Epithelial cell of proximal tubule (primary cell): Measurements from ENCODE around the gene NAGPA. TPM values are rescaled to one million over a fixed set of nuclear protein-coding genes. Genes with fewer than 3 reads are reported as not detected.

Experiments used
- DNase-seq: peaks from one replicate; pipeline ENCODE4 v3.0.0-alpha.2; 2011; ENCODE audit warnings: low read depth
- H3K4me3 ChIP-seq: 2 replicates; pipeline ENCODE4 v1.5.1; 2011; ENCODE audit warnings: low read depth, mild to moderate bottlenecking, low read length
- total RNA-seq: library from RNA; depleted of rRNA; stranded (reverse); fragments of >200 nt; gene quantifications from 2 replicates; pipeline ENCODE4 v1.2.3, GENCODE V29; 2015
- TF ChIP-seq, protein P1 (sequence below): conservative IDR thresholded peaks from 2 replicates; pipeline ENCODE4 v1.5.1; 2012; ENCODE audit warnings: low read depth, mild to moderate bottlenecking, low read length

NAGPA gene
- total RNA-seq, 1 donor from 2014 or later: 15.8 TPM

GRCh38 chr16:5044011-5044540, 10.3 kb upstream of the NAGPA start:
- TF ChIP-seq, protein P1, sequence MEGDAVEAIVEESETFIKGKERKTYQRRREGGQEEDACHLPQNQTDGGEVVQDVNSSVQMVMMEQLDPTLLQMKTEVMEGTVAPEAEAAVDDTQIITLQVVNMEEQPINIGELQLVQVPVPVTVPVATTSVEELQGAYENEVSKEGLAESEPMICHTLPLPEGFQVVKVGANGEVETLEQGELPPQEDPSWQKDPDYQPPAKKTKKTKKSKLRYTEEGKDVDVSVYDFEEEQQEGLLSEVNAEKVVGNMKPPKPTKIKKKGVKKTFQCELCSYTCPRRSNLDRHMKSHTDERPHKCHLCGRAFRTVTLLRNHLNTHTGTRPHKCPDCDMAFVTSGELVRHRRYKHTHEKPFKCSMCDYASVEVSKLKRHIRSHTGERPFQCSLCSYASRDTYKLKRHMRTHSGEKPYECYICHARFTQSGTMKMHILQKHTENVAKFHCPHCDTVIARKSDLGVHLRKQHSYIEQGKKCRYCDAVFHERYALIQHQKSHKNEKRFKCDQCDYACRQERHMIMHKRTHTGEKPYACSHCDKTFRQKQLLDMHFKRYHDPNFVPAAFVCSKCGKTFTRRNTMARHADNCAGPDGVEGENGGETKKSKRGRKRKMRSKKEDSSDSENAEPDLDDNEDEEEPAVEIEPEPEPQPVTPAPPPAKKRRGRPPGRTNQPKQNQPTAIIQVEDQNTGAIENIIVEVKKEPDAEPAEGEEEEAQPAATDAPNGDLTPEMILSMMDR: no peak
- DNase-seq: no peak
- no peak overlapping the region for H3K4me3 ChIP-seq

DNA sequence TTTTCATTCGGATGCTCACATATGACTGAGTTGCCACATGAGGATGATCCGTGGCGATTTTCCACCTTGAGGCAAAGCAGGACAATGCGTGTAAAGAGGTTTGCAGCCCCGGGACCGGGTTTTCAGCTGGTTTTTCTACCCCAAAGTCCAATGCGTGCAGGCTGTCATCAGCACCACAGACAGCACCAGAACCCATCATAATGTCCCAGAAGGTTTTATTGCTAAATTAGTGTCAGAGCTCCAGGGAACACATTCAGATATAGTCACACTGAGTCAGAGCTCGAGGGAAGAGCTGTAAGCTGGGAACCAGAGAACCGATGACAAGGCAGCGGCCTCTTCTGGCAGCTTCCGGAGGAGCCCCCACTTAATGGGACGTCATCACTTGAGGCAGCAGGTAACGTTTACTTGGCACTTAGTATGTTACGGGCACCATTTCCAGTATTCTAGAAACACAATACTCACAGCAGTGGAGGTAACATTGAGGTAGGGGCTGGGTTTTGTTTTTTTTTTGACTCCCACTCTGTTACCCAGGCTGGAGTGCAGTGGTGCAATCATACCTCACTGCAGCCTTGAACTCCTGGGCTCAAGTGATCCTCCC, 8.9 kb upstream of the NAGPA start:
- H3K4me3 ChIP-seq: no peak overlapping the region
- DNase-seq: no peak
- TF ChIP-seq, protein P1: no peak

DNA sequence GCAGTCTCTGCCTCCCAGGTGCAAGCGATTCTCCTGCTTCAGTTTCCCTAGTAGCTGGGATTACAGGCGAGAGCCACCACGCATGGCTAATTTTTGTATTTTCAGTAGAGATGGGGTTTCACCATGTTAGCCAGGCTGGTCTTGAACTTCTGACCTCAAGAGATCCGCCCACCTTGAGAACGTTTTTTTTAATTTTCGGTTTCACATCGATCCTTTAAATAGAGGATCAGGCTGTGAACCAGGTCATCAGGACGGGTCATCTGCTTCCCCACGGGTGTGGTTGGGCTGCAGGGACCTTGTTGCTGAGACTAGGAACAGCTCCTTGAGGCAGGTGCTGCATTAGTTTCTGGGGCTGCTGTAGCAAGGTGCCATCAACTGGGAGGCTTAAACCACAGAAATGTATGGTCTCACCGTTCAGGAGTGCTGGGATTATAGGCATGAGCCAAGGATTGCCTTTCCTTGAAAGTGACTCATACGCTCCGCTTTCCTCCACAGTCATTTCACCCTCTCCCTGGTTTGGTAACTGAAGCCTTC, 7.9 kb upstream of the NAGPA start:
- no peak for DNase-seq
- no peak overlapping the region for H3K4me3 ChIP-seq
- TF ChIP-seq, protein P1: no peak

GRCh38 chr16:5040451-5040850, 6.7 kb upstream of the NAGPA start:
- no peak overlapping the region for H3K4me3 ChIP-seq
- DNase-seq: no peak
- TF ChIP-seq, protein P1: no peak

DNA sequence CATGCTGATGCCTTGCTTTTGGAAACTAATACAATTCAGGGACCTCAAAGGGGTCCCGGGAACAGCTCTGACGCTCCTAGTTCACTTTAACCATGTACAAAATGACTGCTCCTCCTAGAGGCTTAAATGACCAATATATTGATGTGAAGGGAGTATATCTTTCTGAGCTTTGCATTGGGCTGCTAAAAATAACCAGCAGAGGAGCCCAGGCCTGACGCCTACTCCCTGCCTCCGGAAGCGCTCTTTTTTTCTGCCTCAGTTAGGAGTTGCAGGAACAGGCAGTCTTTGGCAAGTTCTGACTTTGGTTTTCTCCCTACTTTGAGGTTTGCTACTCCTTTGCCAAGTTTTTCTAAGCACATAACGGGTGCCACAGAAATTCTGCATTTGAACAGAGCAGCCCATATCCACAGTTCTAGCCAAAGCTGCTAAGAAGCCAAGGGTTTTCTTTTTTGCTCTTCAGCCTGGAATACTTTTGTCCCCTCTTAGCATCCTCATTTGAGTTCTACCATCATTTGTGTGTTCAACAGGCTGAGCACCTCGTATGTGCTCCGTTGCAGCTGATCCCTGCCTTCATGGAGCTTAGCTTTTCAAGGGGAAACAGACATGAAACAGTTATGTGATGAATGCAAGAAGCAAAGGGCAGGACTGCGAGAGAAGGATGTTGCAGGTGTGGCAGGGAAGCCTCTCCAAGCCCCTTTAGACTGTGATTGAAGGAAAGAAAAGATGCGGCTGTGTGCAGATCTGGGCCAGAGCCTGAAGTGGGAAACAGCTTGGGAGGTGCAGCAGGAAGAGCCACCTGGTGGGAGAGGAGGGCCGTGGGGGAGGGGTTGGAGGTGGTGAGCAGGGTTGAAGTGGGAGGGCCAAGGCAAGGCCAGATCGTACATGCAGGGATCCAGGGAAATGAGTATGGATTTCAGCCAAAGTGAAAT, 2.8 kb upstream of the NAGPA start:
- no peak for DNase-seq
- H3K4me3 ChIP-seq: no peak overlapping the region
- TF ChIP-seq, protein P1: no peak

- TF ChIP-seq, protein P1: no peak
- no peak overlapping the region for H3K4me3 ChIP-seq
- no peak for DNase-seq
Measured at GRCh38 chr16:5035909-5036227, 2.1 kb upstream of the NAGPA start.
